CD4-positive, alpha-beta T cell treated with Interferon alpha-2 for 1 hour (primary cell): Measurements from ENCODE around the gene PRR5.

Experiments
- DNase-seq, 2 donors: peaks; one replicate each; pipeline ENCODE4 v3.0.0-alpha.2; 2020 to 2022

Gene PRR5

GRCh38 chr22:44693756-44694155, 8.2 kb upstream of the PRR5 start:
- no peak for DNase-seq

GRCh38 chr22:44697423-44698141, 4.4 kb upstream of the PRR5 start:
- peak; percentile 82 to 88 for DNase-seq

- no peak for DNase-seq
Measured at GRCh38 chr22:44698531-44699421, 3.2 kb upstream of the PRR5 start.

GRCh38 chr22:44700456-44700855, 1.5 kb upstream of the PRR5 start:
- DNase-seq, result no peak

GRCh38 chr22:44701187-44701790, 715 bp upstream of the PRR5 start:
- no peak for DNase-seq

- DNase-seq, result no peak
Measured at GRCh38 chr22:44702479-44703198, 635 bp downstream of the PRR5 start.

GRCh38 chr22:44703255-44703870, 1.4 kb downstream of the PRR5 start:
- DNase-seq, result no peak

- DNase-seq, result no peak
Measured at GRCh38 chr22:44704159-44705021, 2.4 kb downstream of the PRR5 start.

GRCh38 chr22:44705022-44705297, 3.0 kb downstream of the PRR5 start:
- no peak for DNase-seq

- DNase-seq, result no peak
Measured at GRCh38 chr22:44706488-44706887, 4.5 kb downstream of the PRR5 start.

- DNase-seq, result no peak
Measured at GRCh38 chr22:44707178-44707577, 5.2 kb downstream of the PRR5 start.

- no peak for DNase-seq
Measured at GRCh38 chr22:44707752-44708151, 5.7 kb downstream of the PRR5 start.

- peak; percentile 32 to 56 for DNase-seq
Measured at GRCh38 chr22:44709881-44710392, 7.9 kb downstream of the PRR5 start.

GRCh38 chr22:44710474-44711240, 8.7 kb downstream of the PRR5 start:
- peak; percentile 53 to 60 for DNase-seq

GRCh38 chr22:44711241-44711560, 9.2 kb downstream of the PRR5 start:
- DNase-seq, result no peak

GRCh38 chr22:44711690-44712555, 9.9 kb downstream of the PRR5 start:
- no peak for DNase-seq

GRCh38 chr22:44712962-44713361, 11.0 kb downstream of the PRR5 start:
- no peak for DNase-seq

- DNase-seq, result no peak
Measured at GRCh38 chr22:44714703-44715350, 12.8 kb downstream of the PRR5 start.

- peak in 1 of 2 donors; percentile 36 for DNase-seq
Measured at GRCh38 chr22:44718418-44718817, 16.4 kb downstream of the PRR5 start.
